Measurements from ENCODE around the gene CBY2.
"Not testable (repeated sequence)": the region's sequence is repeated elsewhere in the genome, so short reads cannot be mapped to it uniquely, and the experiment has no call there.

Gene CBY2, protein sequence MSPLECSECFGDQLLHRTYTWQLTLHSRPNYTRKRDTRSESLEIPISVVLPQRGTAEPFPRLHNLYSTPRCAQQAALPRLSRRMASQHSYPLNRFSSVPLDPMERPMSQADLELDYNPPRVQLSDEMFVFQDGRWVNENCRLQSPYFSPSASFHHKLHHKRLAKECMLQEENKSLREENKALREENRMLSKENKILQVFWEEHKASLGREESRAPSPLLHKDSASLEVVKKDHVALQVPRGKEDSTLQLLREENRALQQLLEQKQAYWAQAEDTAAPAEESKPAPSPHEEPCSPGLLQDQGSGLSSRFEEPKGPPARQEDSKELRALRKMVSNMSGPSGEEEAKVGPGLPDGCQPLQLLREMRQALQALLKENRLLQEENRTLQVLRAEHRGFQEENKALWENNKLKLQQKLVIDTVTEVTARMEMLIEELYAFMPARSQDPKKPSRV

DNA sequence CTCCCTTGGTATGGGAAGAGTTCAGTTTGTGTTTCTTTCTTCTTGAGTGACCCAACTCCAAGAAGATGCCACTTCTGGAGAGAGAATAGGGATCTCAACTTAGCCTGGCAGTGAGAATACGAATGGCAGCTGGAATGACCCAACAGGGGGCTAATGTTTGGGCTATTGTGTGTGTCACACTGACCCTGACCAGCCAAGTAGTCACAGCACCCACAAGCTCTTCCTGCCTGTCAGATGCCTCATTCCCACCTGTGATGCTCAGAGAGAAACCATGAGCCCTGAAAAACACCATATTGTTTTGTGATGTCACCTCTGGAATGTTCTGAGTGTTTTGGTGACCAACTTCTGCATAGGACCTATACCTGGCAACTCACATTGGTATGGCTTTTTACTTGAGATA, at the start of gene CBY2:
CBY2 (plus strand) TSS at position 233 of the 400 bp plus-strand sequence; CDS start at position 304, 71 bp downstream.
- DNase-seq: no peak

- DNase-seq: no peak
These were observed 47.3 kb upstream of the CBY2 start for GRCh38 chr13:45654633-45655349.

DNA sequence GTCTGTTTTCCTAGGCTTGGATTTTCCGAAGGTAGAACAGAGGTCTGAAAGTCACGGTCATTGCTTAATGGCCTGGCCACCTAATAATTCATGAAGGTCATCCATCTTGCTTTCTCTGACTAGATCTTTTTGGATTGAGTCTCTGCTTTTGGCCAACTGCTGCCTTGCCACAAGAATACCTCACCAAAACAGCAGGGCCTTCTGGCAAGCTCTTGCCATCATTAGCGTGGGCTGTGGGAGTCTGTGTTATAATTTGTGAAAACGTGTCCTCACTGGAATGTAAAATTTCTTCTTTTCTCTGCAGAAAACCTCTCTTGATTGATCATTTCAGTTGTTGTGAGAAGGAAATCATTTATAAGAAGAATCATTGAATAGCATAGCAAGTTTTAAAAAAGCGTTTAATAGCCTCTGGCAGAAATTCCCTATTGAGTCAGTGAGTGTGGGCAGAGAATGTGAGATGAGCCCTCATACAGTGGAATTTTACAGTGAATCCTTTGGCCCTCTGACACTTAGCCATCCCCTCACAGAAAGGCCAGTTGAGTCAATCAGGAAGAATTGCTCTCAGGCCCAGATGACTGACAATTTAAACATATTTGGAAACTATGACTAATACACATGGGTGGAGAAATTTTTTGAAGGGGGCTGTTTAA, 43.4 kb upstream of the CBY2 start:
- DNase-seq: no peak

DNA sequence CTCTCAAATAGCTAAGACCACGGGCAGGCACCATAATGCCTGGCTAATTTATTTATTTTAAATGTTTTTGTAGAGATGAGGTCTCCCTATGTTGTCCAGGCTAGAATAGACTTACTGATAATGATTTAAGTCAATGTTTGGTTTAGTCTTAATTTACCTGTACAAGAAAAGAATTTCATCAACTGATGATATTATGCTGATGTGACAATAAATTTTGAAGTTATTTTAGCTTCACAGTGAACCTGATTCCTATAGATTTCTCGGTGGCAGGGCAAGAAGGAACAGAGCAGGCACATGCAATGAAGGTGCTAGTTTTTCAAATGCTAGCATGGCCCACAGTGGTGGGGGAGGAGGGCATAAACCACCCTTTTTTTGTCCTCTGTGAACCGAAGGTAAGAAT, 42.6 kb upstream of the CBY2 start:
- no peak for DNase-seq

- DNase-seq: not testable (repeated sequence)
These were observed 41.7 kb upstream of the CBY2 start for GRCh38 chr13:45660458-45660857.

DNA sequence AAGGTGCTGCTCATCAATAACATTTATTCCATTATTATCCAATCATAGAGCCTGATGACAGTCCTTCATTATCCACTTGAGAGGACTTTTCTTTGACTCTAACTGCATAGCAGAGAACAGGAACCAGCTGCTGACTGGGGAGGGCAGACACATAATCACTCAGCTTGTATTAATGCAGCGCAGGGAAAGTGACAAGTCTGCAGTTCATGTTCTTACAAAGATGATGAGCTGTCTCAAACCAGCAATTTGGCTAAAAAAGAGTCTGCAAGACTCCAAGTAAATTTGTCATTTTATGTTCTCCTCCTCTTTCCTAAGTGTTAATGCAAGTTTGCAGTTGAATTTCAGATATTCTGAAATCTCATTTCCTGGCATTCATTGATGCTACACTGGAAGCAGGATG, 40.0 kb upstream of the CBY2 start:
- no peak for DNase-seq

GRCh38 chr13:45662903-45663302, 39.2 kb upstream of the CBY2 start:
- not testable (repeated sequence) for DNase-seq

- DNase-seq: not testable (repeated sequence)
These were observed 32.5 kb upstream of the CBY2 start for GRCh38 chr13:45669626-45670025.

GRCh38 chr13:45670189-45670885, 31.8 kb upstream of the CBY2 start:
- DNase-seq: no peak

GRCh38 chr13:45674908-45675307, 27.2 kb upstream of the CBY2 start:
- no peak for DNase-seq

DNA sequence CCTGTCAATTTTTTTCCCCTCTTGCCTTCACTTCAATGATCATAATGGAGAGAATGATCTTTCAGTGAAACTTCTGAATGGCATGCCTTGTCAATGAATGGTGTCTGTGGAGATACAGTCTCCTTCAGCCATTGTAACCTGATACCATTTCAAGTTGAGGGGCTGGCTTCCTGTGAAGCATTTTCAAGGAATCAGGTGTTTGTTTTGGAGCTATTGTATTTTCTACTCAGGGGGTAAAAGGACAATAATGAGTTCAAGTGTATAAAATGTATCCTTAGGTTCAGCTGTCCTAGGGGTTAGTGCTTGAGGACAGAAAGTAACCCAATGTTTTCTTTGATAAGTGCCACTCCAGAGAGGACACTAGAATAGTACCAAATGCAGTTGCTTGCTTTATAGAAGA, 23.8 kb upstream of the CBY2 start:
- no peak for DNase-seq

GRCh38 chr13:45681113-45681512, 21.0 kb upstream of the CBY2 start:
- no peak for DNase-seq

DNA sequence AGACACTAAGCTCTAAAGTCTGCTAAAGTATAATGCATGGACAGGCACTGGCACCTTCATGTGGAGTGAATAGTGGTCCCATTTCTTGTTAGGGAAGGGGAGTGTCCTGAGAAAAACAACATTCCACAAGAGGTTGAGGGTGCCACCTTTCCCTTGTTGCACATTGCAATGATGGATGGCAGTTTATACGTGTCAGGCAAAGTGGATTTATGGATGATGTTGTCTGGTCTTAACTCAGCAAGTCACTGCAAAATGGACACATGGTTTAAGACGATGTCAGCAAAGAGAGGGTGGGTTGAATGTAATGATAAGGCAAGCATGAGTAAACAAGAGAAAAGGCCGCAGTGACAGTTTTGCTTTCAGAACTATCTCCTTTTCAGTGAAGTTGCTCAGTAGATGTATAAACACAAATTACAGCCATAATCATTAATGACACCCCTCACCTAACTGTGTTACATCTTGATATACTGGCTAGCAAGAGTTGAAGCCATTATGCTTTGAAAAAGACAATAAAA, 19.6 kb upstream of the CBY2 start:
- no peak for DNase-seq

GRCh38 chr13:45683701-45684100, 18.4 kb upstream of the CBY2 start:
- no peak for DNase-seq

- DNase-seq: no peak
These were observed 13.5 kb upstream of the CBY2 start for GRCh38 chr13:45688577-45688976.

DNA sequence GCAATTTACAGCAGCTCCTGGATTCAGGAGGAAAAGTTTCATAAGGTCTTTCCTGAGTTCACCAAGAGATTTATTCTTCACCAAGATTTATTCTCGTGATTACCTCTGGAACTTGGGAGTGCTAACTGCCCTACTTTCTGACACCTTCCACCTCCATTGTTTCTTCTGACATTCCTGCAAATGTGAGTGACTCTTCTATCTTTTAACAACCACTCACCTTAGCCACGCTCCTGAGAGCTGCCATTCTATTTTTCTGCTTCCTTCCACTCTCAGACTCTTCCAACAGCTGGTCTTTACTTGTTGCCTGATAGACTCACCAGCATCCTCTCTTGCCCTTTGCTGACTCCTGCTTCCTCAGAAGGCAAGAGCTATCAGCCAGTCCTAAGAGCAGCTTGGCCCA, 11.5 kb upstream of the CBY2 start:
- DNase-seq: no peak

DNA sequence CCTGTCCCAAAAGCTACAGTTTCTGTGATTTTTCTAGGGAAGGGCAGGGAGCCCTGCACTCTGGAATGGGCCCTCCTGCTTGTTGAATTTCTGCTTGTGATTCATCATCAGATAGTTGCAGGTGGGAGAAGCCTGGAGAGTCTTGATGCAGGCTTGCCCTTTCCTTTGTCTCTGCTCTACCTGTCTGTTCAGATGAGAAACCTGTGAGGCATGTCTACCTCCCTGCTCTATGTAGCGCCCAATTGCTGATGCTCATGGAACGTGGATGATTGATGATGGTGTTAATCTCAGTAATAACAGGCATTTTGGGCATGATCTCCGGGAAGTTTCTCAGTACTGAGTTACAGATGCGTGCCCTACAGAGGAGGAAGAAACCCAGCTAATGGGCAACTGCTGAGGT, 10.9 kb upstream of the CBY2 start:
- no peak for DNase-seq

GRCh38 chr13:45691667-45692066, 10.5 kb upstream of the CBY2 start:
- no peak for DNase-seq

- no peak for DNase-seq
These were observed 6.9 kb upstream of the CBY2 start for GRCh38 chr13:45695198-45695730.

DNA sequence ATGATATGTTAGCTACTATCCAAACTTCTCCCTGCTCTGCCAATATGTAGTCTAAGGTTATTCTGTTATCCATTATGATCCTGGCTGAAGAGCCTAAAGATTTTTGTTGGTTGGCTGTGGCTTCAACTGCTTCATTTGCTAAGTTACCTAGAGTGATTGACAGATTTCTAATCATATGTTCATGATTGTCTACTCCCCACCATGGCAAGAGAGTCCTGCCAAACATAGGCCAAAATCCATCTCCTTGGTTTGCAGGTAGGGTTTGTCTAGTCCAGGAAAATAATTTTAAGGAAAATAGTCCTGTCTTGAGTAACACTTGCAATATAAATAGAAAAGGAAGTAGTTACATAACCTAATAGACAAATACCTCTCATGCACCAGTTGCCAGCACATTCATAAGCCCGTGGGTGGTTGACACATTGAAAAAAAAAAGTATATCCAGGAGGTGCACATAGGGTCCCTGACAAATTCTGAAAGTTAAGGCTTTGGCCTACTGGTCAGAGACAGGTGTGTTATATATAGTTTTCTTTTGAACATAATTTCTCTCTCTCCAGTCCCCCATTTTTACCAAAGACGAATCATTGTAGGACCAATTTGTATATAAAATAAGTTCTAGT, 5.4 kb upstream of the CBY2 start:
- no peak for DNase-seq

DNA sequence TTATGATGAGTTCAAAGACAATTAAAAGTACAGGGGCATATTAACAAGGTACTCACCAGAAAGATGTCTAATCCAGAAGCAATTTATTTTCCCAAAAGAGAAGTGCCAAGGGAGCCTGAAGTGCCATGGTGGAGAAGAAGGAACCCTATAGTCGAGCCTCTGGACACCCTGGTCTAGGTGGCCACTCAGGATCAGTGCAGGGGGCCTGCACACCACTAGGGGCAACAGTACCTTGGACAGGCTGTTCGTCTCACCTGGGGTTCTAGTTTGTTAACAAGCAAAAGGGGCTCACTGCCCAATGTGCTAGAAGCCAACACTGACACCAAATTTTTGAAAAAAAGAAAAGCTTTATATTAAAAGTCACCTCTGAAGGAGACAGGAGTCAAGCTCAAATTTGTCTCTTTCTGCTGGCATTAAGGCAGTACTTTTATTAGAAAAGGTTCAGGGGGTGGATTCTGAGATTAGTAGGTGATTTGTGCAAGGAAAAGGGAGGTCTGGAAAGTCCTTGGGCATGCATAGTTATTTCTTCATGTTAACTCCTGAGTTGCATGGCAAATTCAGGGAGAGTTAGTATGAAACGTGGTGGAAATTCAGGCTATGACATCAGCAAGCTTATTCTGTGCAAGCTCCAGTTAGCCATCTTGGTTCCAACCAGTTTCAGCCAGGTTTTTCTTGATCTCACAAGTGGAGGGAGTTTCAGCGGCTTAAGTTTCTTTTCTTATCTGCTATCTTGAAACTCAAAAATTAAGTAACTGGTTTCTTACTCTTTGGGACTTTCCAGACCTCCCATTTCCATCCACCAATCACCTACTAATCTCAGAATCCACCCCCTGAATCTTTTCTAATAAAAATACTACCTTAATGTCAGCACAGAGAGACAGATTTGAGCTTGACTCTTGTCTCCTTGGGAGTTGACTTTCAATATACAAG, 884 bp upstream of the CBY2 start:
- no peak for DNase-seq

Data from activated CD8-positive, alpha-beta memory T cell treated with anti-CD3 and anti-CD28 coated beads, Interleukin-2, amount 50 U/mL, for 48 hours (primary cell).